Left forelimb (tissue), 1 donor: ENCODE measurements around the gene XAGE3.

Source experiments
- DNase-seq: peaks from one replicate; pipeline ENCODE4 v3.0.0-alpha.2; 2018; ENCODE audit warnings: low spot score

Gene XAGE3

GRCh38 chrX:52839137-52839536, 28.7 kb downstream of the XAGE3 start:
- no peak for DNase-seq

- no peak for DNase-seq
These were observed 37.3 kb downstream of the XAGE3 start for GRCh38 chrX:52830551-52830950.

GRCh38 chrX:52824608-52825007, 43.3 kb downstream of the XAGE3 start:
- no peak for DNase-seq

GRCh38 chrX:52821079-52821760, 46.7 kb downstream of the XAGE3 start:
- DNase-seq = no peak

- DNase-seq = no peak
These were observed 48.1 kb downstream of the XAGE3 start for GRCh38 chrX:52819788-52820187.
